ENCODE data around the gene CCDC27.

The CCDC27 gene

DNA sequence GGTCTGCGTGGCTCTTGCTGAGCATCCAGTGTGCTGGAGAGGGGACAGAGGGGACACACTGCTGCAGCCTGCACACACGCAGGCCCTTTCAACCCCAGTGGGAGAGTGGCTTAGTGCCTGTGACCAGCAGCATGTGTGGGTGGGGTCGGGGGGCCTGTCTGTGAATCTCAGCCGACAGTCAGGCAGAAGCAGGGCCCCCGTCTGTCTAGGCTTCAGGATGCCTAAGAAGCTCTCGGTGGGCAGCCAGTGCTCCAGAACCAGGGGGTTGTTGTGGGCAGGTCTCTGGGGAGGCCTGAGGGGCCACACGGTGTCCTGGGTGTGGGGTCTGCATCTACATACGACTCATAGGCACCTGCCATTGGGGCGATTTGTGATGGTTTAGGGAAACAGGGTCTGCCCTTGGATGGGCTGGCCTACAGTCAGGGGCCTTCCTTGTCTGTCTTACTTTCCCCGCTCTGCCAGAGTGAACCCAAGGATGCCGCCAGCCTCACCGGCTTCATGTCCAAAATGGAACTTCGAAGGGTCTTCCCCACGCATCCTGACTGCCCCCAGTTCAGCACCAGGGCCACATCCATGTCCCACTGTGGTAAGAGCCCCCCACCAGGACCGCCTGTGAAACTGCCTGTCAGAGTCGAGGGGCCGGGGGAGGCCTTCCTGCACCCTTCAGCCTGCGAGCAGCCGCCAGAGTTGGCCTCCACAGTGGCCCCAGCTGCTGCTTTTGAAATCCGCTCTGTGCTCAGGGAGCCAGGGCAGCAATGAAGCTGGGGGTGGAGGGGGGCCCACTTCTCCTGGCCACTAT lies 1.6 kb downstream of the CCDC27 start:
- no peak for DNase-seq (ENCODE audit: low read depth)
- in situ Hi-C loops (cut with HindIII; ENCODE audit: low sequenced_read_pairs) = no loop called here
- TF ChIP-seq, protein P1, sequence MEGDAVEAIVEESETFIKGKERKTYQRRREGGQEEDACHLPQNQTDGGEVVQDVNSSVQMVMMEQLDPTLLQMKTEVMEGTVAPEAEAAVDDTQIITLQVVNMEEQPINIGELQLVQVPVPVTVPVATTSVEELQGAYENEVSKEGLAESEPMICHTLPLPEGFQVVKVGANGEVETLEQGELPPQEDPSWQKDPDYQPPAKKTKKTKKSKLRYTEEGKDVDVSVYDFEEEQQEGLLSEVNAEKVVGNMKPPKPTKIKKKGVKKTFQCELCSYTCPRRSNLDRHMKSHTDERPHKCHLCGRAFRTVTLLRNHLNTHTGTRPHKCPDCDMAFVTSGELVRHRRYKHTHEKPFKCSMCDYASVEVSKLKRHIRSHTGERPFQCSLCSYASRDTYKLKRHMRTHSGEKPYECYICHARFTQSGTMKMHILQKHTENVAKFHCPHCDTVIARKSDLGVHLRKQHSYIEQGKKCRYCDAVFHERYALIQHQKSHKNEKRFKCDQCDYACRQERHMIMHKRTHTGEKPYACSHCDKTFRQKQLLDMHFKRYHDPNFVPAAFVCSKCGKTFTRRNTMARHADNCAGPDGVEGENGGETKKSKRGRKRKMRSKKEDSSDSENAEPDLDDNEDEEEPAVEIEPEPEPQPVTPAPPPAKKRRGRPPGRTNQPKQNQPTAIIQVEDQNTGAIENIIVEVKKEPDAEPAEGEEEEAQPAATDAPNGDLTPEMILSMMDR (IDR thresholded peaks at IDR 0.05; ENCODE audit: low read depth, low read length, missing control alignments) = no peak
- H3K4me3 ChIP-seq (ENCODE audit: low read depth, low read length) = no peak overlapping the region

DNA sequence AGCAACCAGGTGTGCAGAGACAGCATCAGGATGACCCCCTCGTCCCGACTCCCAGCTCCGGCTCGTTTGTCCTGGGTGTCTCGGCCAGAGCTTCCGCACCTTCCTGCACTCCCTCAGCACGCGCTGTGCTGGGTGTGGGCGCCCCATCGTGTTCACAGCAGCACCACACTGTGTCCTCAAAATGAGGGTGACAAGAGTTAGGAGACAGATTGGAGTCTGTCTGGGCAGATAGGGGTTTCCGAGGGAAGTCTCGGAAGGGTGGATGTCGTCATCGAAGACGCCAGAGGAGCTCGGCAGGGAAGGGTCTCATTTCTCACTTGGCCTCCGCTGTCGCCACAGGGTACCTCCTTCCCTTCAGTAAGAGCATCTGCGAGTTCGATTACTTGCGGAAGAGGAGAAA lies 4.1 kb downstream of the CCDC27 start:
- DNase-seq (ENCODE audit: low read depth) = no peak

DNA sequence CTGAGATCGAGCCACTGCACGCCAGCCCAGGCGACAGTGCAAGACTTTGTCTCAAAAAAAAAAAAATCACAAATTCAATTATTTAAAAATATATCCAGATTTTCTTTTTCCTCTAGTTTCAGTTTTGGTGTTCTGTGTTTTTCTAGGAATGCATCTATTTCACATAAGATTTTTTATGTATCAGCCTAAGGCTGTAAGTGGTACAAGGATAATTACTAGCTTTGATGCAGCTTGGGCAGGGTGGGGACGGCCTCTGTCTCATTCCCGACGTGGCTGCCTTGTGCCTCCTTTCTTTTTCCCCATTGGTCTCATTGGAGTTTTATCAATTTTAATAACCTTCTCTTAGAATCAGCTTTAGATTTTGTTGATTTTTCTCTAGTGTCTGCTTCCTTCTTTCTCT lies 6.9 kb downstream of the CCDC27 start:
- in situ Hi-C loops (cut with HindIII; ENCODE audit: low sequenced_read_pairs) = no loop called here
- no peak overlapping the region for H3K4me3 ChIP-seq (ENCODE audit: low read depth, low read length)
- TF ChIP-seq, protein P1 (IDR thresholded peaks at IDR 0.05; ENCODE audit: low read depth, low read length, missing control alignments) = no peak
- no peak for DNase-seq (ENCODE audit: low read depth)

More for the DNA sequence above, 4.1 kb downstream of the CCDC27 start:
- in situ Hi-C loops (cut with HindIII; ENCODE audit: low sequenced_read_pairs) = no loop called here
- TF ChIP-seq, protein P1 (IDR thresholded peaks at IDR 0.05; ENCODE audit: low read depth, low read length, missing control alignments) = no peak
- no peak overlapping the region for H3K4me3 ChIP-seq (ENCODE audit: low read depth, low read length)

DNA sequence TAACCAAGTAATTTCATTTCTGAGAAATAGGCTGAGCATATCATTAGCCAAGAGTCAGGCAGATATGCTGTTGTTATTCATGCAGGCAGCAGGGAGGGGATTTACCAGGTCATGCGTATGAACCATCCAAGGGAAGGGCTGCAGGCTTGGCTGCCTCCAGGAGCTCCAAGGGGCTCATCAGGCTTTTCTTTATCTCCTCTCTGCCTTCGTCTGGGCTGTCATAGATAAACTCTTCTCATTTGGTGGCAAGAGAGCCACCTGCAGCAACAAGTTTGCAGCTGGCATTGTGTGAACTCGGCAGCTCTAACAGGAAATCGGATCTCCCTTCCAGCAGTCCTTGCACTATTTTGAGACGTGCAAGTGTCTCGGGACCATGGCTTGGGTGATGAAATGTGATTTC lies 7.5 kb downstream of the CCDC27 start:
- TF ChIP-seq, protein P1 (IDR thresholded peaks at IDR 0.05; ENCODE audit: low read depth, low read length, missing control alignments) = no peak
- no peak for DNase-seq (ENCODE audit: low read depth)
- H3K4me3 ChIP-seq (ENCODE audit: low read depth, low read length) = no peak overlapping the region
- in situ Hi-C loops (cut with HindIII; ENCODE audit: low sequenced_read_pairs) = no loop called here

DNA sequence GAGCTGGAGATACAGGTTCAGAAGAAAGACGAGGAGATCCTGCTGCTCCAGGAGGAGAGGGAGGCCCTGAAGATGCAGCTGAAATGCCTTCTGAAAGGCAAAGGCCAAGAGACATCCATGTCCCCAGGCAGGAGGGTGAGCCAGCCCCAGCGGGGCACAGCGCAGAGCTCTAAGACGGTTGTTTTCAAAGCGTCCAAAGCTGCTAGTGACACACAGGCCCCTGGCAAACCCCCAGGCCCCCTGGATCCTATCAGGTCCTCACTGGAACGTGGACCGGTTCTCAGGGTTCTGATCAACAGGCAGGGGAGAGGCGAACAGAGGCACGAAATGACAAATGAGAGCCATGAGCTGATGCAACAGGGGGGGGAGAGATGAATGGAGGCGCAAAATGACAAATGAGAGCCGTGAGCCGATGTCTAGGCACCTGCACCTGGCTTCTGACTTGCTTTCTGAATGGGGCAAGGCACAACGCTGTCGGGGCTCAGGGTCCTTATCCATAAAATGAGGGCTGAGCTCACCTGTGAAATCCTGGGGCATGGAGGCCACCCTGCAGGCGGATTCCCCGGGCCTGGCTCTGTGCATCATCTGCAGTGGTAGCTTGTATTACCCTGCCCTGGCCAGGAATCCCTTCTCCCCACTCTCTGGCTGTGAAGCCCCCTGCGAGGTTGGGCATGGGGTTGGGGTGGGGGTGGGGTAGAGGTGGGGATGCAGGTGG lies 9.2 kb downstream of the CCDC27 start:
- in situ Hi-C loops (cut with HindIII; ENCODE audit: low sequenced_read_pairs) = no loop called here
- no peak for DNase-seq (ENCODE audit: low read depth)
- TF ChIP-seq, protein P1 (IDR thresholded peaks at IDR 0.05; ENCODE audit: low read depth, low read length, missing control alignments) = no peak
- no peak overlapping the region for H3K4me3 ChIP-seq (ENCODE audit: low read depth, low read length)

DNA sequence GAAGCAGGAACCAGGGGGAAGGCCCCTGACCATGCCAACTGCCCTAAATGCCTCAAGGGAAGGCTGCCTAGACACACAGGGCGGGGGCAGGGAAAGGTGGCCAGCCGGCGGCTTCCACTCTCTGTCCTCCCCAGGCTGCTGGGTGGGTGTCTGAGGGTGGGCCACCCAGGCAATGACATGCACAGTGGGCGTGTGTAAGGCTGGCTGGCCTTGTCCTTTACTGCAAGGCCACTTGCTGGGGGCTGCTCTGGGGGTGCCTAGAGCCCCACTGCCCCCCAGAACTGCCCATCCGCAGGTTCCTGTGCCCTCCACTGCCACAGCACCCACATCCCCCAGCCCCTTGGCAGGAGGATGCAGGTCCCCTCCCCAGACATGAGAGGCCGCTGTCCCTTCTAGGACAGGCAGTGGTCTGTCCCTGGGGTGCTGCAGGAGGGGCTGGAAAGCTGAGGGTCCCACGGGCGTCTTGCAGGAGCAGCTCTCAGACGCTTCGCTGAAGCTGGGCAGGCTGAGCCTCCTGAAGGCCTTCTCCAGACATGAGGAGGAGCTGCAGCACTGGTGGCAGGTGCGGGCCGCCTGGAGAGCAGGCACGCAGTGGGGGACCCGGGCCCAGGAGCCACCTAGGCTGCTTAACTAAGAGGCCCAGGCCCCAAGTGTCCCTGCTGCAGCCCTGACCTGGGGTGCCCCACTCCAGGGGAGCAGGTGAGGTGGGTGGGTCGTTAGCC lies 10.1 kb downstream of the CCDC27 start:
- in situ Hi-C loops (cut with HindIII; ENCODE audit: low sequenced_read_pairs) = no loop called here
- TF ChIP-seq, protein P1 (IDR thresholded peaks at IDR 0.05; ENCODE audit: low read depth, low read length, missing control alignments) = no peak
- no peak overlapping the region for H3K4me3 ChIP-seq (ENCODE audit: low read depth, low read length)
- no peak for DNase-seq (ENCODE audit: low read depth)
